Common myeloid progenitor, CD34-positive (primary cell): ENCODE measurements around the gene GPC5.

ENCODE experiments used
- CTCF ChIA-PET: fragments of 350-600 bp; sonication (Branson Sonifier 250); formaldehyde crosslinking; loops from one replicate; lab custom pipeline; 2021; ENCODE audit warnings: antibody characterized with exemption; lab: Charles Lee
- POLR2A ChIA-PET: fragments of 350-600 bp; sonication (Branson Sonifier 250); formaldehyde crosslinking; loops from one replicate; lab custom pipeline; 2021; ENCODE audit warnings: antibody characterized with exemption; lab: Charles Lee
- DNase-seq, 3 donors: peaks; one replicate each; pipeline versions ENCODE4 v3.0.0 to v3.0.0-alpha.2; 2013
- H3K27ac ChIP-seq, 2 experiments: 1 replicate in 1 of 2; 2 replicates in 1 of 2; pipeline ENCODE4 v1.7.0; 2013; ENCODE audit warnings: inconsistent platforms in 2 of 2, low read length in 2 of 2, mild to moderate bottlenecking in 2 of 2, low read depth in 1 of 2, moderate library complexity in 1 of 2; ENCODE audit not compliant: severe bottlenecking in 2 of 2, insufficient read depth in 1 of 2, poor library complexity in 1 of 2
- H3K27me3 ChIP-seq, 5 experiments: replicated peaks in 2 of 5; 1 replicate in 3 of 5; 2 replicates in 2 of 5; pipeline versions ENCODE4 v1.6.1 to v1.7.0; 2013; ENCODE audit warnings: low read length in 4 of 5, mild to moderate bottlenecking in 2 of 5, moderate library complexity in 2 of 5, inconsistent platforms in 1 of 5; ENCODE audit not compliant: insufficient read depth in 5 of 5, control insufficient read depth in 4 of 5
- H3K36me3 ChIP-seq, 4 experiments: 1 replicate in 2 of 4; 2 replicates in 2 of 4; pipeline versions ENCODE4 v1.6.1 to v1.7.0; 2013; ENCODE audit warnings: low read length in 3 of 4, control low read depth in 1 of 4, mild to moderate bottlenecking in 1 of 4; ENCODE audit not compliant: control insufficient read depth in 4 of 4, insufficient read depth in 4 of 4
- H3K4me1 ChIP-seq, 4 experiments: 1 replicate in 3 of 4; 2 replicates in 1 of 4; pipeline versions ENCODE4 v1.6.1 to v1.7.1; 2013; ENCODE audit warnings: low read length in 3 of 4, mild to moderate bottlenecking in 3 of 4, control low read depth in 1 of 4, inconsistent platforms in 1 of 4, moderate library complexity in 1 of 4; ENCODE audit not compliant: control insufficient read depth in 4 of 4, insufficient read depth in 4 of 4; ENCODE audit errors: control extremely low read depth in 1 of 4
- H3K4me3 ChIP-seq, 7 experiments: 1 replicate in 4 of 7; 2 replicates in 3 of 7; pipeline versions ENCODE4 v1.5.1 to v1.7.0; 2013; ENCODE audit warnings: mild to moderate bottlenecking in 7 of 7, low read length in 6 of 7, moderate library complexity in 6 of 7, inconsistent platforms in 2 of 7, low read depth in 2 of 7, control low read depth in 1 of 7; ENCODE audit not compliant: insufficient read depth in 4 of 7, control insufficient read depth in 1 of 7; ENCODE audit errors: extremely low read depth in 1 of 7
- H3K9me3 ChIP-seq, 5 experiments: 1 replicate in 4 of 5; 2 replicates in 1 of 5; pipeline versions ENCODE4 v1.6.1 to v1.7.1; 2013; ENCODE audit warnings: low read length in 4 of 5, mild to moderate bottlenecking in 2 of 5, inconsistent platforms in 1 of 5, low read depth in 1 of 5, moderate library complexity in 1 of 5; ENCODE audit not compliant: control insufficient read depth in 4 of 5, insufficient read depth in 2 of 5; ENCODE audit errors: control extremely low read depth in 1 of 5
- WGBS: methylation state at CpG from one replicate; pipeline ENCODE4 v1.1.5; 2013; ENCODE audit not compliant: insufficient coverage; 5-methylcytosine and 5-hydroxymethylcytosine counted together

Gene GPC5

GRCh38 chr13:92825938-92826596 is 1427.6 kb downstream of the GPC5 start:
- CTCF ChIA-PET = no interaction called here
- Histone ChIP-seq H3K27ac (no peak overlapping the region), H3K4me3 (no peak overlapping the region), H3K4me1 (no peaks in the 10 kb centered on the region), H3K36me3 (no peaks in the 10 kb centered on the region), H3K27me3 (no peaks in the 10 kb centered on the region), H3K9me3 (no peaks in the 10 kb centered on the region)
- DNase-seq = no peak
- WGBS = 97% methylated on average over 3 of the region's 5 CpGs
- POLR2A ChIA-PET = no interaction called here

- H3K27me3 ChIP-seq = no peaks in the 10 kb centered on the region
- H3K4me1 ChIP-seq = no peaks in the 10 kb centered on the region
- H3K9me3 ChIP-seq = no peaks in the 10 kb centered on the region
- no peak for DNase-seq
- WGBS = 88% methylated on average over 2 of the region's 4 CpGs
- no peak overlapping the region for H3K27ac ChIP-seq
- POLR2A ChIA-PET = no interaction called here
- H3K4me3 ChIP-seq = no peak overlapping the region
- no peaks in the 10 kb centered on the region for H3K36me3 ChIP-seq
- CTCF ChIA-PET = no interaction called here
Observed at GRCh38 chr13:92827503-92827902, 1429.1 kb downstream of the GPC5 start.

GRCh38 chr13:92829930-92830329 is 1431.5 kb downstream of the GPC5 start:
- no peaks in the 10 kb centered on the region for H3K4me1 ChIP-seq

DNA sequence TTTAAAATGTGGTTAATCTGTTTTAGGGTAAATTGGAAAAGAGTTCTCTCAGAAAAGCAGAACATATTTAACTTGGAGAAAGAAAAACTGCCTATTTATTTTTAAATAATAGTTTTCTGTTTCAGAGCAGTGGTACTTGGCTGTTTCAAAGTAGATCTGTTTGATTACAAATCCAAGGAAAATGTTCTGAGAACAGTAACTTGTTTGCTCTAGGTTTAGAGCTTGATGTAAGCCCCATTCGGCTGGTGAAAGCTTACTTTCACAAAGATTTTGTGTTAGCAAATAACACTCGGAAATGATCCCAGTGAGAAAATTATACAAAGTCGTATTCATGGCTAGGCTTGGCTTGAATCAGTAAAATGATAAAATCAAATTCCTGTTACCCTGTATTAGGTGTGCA is 1432.4 kb downstream of the GPC5 start:
- Histone ChIP-seq H3K9me3 (no peaks in the 10 kb centered on the region), H3K27me3 (no peaks in the 10 kb centered on the region), H3K4me3 (no peak overlapping the region), H3K4me1 (no peaks in the 10 kb centered on the region), H3K36me3 (no peaks in the 10 kb centered on the region), H3K27ac (no peak overlapping the region)
- DNase-seq = no peak
- ChIA-PET POLR2A (no interaction called here), CTCF (no interaction called here)
- no CpG with 5 or more reads among the region's 3 CpGs for WGBS

More at GRCh38 chr13:92829930-92830329, 1431.5 kb downstream of the GPC5 start:
- CTCF ChIA-PET = no interaction called here
- no peaks in the 10 kb centered on the region for H3K27me3 ChIP-seq
- H3K9me3 ChIP-seq = no peaks in the 10 kb centered on the region
- POLR2A ChIA-PET = no interaction called here
- H3K4me3 ChIP-seq = no peak overlapping the region
- no peaks in the 10 kb centered on the region for H3K36me3 ChIP-seq
- WGBS = no CpG with 5 or more reads among the region's 3 CpGs
- DNase-seq = no peak
- H3K27ac ChIP-seq = no peak overlapping the region

- H3K27ac ChIP-seq = no peak overlapping the region
- no peaks in the 10 kb centered on the region for H3K27me3 ChIP-seq
- no peak overlapping the region for H3K4me3 ChIP-seq
- H3K9me3 ChIP-seq = no peaks in the 10 kb centered on the region
- no peak for DNase-seq
- H3K36me3 ChIP-seq = no peaks in the 10 kb centered on the region
- H3K4me1 ChIP-seq = no peaks in the 10 kb centered on the region
- POLR2A ChIA-PET = no interaction called here
- CTCF ChIA-PET = no interaction called here
- no CpG with 5 or more reads among the region's 1 CpG for WGBS
Observed at GRCh38 chr13:92833071-92833470, 1434.7 kb downstream of the GPC5 start.

DNA sequence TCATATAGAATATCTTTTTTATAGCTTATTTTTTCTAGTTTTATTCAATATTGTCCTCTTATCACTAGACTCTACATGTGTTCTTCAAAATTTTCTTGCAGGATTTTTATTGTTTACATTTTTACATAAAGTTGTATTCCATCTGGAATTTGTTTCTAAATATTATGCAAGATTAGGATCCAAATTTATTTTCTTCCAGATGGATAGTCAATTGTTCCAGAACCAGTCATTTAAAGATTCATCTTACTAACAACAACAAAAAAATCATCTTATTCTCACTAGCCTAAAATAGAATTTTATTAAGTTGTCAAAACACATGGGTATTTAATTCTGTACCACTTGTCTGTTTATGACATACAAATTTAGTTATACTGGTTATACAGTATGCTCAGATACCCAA is 1437.8 kb downstream of the GPC5 start:
- H3K27me3 ChIP-seq = no peaks in the 10 kb centered on the region
- no peaks in the 10 kb centered on the region for H3K36me3 ChIP-seq
- H3K4me3 ChIP-seq = no peak overlapping the region
- POLR2A ChIA-PET = no interaction called here
- DNase-seq = no peak
- CTCF ChIA-PET = no interaction called here
- no peak overlapping the region for H3K27ac ChIP-seq
- H3K4me1 ChIP-seq = no peaks in the 10 kb centered on the region
- H3K9me3 ChIP-seq = no peaks in the 10 kb centered on the region

- Histone ChIP-seq H3K4me1 (no peaks in the 10 kb centered on the region), H3K27ac (no peak overlapping the region), H3K9me3 (no peaks in the 10 kb centered on the region), H3K27me3 (no peaks in the 10 kb centered on the region), H3K36me3 (no peaks in the 10 kb centered on the region), H3K4me3 (no peak overlapping the region)
- no peak for DNase-seq
- POLR2A ChIA-PET = no interaction called here
- WGBS = 100% methylated on average over 2 of the region's 3 CpGs
- CTCF ChIA-PET = no interaction called here
Observed at GRCh38 chr13:92838786-92839185, 1440.4 kb downstream of the GPC5 start.
